Left lung (tissue), 10 donors: ENCODE measurements around the gene AIMP2. TPM values are rescaled to one million over a fixed set of nuclear protein-coding genes. Genes with fewer than 3 reads are reported as not detected.
"Not testable (repeated sequence)": the region's sequence is repeated elsewhere in the genome, so short reads cannot be mapped to it uniquely, and the experiment has no call there.

Experiments
- ATAC-seq: fragments of 200-7000 bp; cut with Tn5 transposase; one replicate; pipeline ENCODE4 v1.9.1; 2020; ENCODE audit warnings: moderate library complexity
- DNase-seq, 4 donors: peaks; one replicate each; pipeline ENCODE4 v3.0.0-alpha.2; 2013 to 2020
- H3K27ac ChIP-seq, 2 donors: fragments of 200-600 bp; sonication (generic) in 1 of 2; one replicate each; pipeline versions ENCODE4 v1.5.0 to v1.8.0; 2020 to 2021
- H3K27me3 ChIP-seq, 2 donors: fragments of 200-600 bp; sonication (generic) in 1 of 2; one replicate each; pipeline versions ENCODE4 v1.5.0 to v1.8.0; 2020 to 2021
- H3K36me3 ChIP-seq, 2 donors: fragments of 200-600 bp; sonication (generic) in 1 of 2; one replicate each; pipeline versions ENCODE4 v1.5.0 to v1.8.0; 2020 to 2021
- H3K4me1 ChIP-seq, 2 donors: fragments of 200-600 bp; one replicate each; pipeline ENCODE4 v1.8.0; 2021
- H3K4me3 ChIP-seq, 2 donors: fragments of 200-600 bp; sonication (generic) in 1 of 2; one replicate each; pipeline versions ENCODE4 v1.5.0 to v1.8.0; 2020 to 2021; ENCODE audit warnings: mild to moderate bottlenecking in 1 of 2
- H3K9me3 ChIP-seq, 2 donors: fragments of 200-600 bp; sonication (generic) in 1 of 2; one replicate each; pipeline versions ENCODE4 v1.5.0 to v1.8.0; 2020 to 2021
- CTCF ChIP-seq, 2 donors: fragments of 200-600 bp; sonication (generic) in 1 of 2; IDR thresholded peaks; one replicate each; pipeline versions ENCODE4 v1.5.0 to v1.8.0; 2021; ENCODE audit warnings: antibody characterized with exemption in 2 of 2
- intact Hi-C, 2 donors: fragments of 100-400 bp; cut with DNase I; formaldehyde crosslinking; loops; one replicate each; pipeline versions ENCODE4 v1.11.2 to v1.14.2; 2022
- polyA plus RNA-seq, 6 donors: library from polyadenylated mRNA; unstranded; fragments of 120-200 nt; gene quantifications; one replicate each; pipeline ENCODE4 v1.2.1, GENCODE V29; 2013; ENCODE audit not compliant: insufficient read length in 6 of 6
- total RNA-seq, 2 donors: library from RNA; stranded (reverse); fragmentation: NEBNext Ultra II Directional; extraction: Animal tissue kit (Norgen Biotek cat#: 25700); gene quantifications; one replicate each; pipeline ENCODE4 v1.2.1, GENCODE V29; 2021
- donor health status: DM: no; HTN: yes; CAD: no.
- donor health status: DM: no; HTN: no; CAD: no.

The AIMP2 gene
- total and polyA plus RNA-seq, 8 donors = 12.8 to 35.5 (median 15.5) TPM

- Histone ChIP-seq H3K27me3 (no peaks in the 10 kb centered on the region), H3K4me1 (no peaks in the 10 kb centered on the region), H3K27ac (no peak overlapping the region), H3K9me3 (no peaks in the 10 kb centered on the region), H3K36me3 (peaks cover 0 to 90% of the 10 kb centered on the region in 2 donors), H3K4me3 (no peak overlapping the region)
- ATAC-seq (peak; percentile 87), DNase-seq (peak in 2 of 4 donors; percentile 53 to 73)
- peak; percentile 43 to 58 for TF ChIP-seq CTCF (IDR thresholded peaks at IDR 0.05)
- intact Hi-C loops = no loop called here
Measured at GRCh38 chr7:5997210-5997808, 11.8 kb upstream of the AIMP2 start.

- Histone ChIP-seq H3K27ac (no peak overlapping the region), H3K27me3 (no peaks in the 10 kb centered on the region), H3K9me3 (no peaks in the 10 kb centered on the region), H3K36me3 (peaks cover 0 to 8% of the 10 kb centered on the region in 2 donors), H3K4me3 (no peak overlapping the region), H3K4me1 (peaks cover 3 to 34% of the 10 kb centered on the region in 2 donors)
- intact Hi-C loops = no loop called here
- ATAC-seq (no peak), DNase-seq (no peak)
- TF ChIP-seq CTCF (IDR thresholded peaks at IDR 0.05) = no peak
Measured at GRCh38 chr7:6007386-6007785, 1.7 kb upstream of the AIMP2 start.

GRCh38 chr7:6007835-6008590, 1.1 kb upstream of the AIMP2 start:
- H3K36me3 ChIP-seq, ATAC-seq, intact Hi-C loops, H3K9me3 ChIP-seq, H3K27me3 ChIP-seq, DNase-seq: not testable (repeated sequence)
- Histone ChIP-seq H3K27ac (peak overlapping the region; percentile 87 to 96), H3K4me1 (peaks cover 3 to 40% of the 10 kb centered on the region in 2 donors), H3K4me3 (peak overlapping the region; percentile 89)

DNA sequence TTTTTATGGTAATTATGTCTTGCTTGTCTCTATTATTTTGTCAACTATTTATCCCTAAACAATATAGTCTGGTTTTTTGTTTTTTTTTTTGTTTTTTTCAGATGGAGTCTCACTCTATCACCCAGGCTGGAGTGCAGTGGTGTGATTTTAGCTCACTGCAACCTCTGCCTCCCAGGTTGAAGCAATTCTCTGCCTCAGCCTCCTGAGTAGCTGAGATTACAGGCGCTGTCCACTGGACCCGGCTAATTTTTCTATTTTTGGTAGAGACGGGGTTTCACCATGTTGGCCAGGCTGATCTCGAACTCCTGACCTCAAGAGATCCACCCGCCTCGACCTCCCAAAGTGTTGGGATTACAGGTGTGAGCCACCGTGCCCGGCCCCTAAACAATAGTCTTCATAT, 1.3 kb downstream of the AIMP2 start:
- H3K4me3 ChIP-seq = peak overlapping the region in 1 of 2 donors; percentile 89

DNA sequence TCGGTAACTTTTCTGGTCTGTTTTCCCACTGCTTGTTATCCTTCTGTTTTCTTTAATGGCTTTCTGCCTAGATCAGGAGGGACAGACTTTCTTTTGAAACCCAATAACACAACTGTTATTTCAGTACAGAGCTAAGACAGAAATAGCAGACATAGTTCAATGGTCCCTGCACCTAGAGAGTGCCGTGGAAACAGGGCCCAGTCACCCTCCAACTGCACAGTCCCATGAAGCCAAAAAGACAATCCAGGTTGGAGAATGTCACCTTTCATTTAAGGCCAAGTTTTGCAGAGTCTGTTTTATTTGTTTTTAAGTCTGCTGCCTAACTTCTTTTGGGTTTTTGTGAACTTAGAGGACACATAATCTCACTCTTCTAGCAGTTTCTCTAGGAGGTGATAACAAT, 2.5 kb downstream of the AIMP2 start:
- Histone ChIP-seq H3K36me3 (peaks cover 0 to 18% of the 10 kb centered on the region in 2 donors), H3K27ac (peak overlapping the region; percentile 50 to 52), H3K4me1 (peaks cover 11 to 47% of the 10 kb centered on the region in 2 donors), H3K27me3 (no peaks in the 10 kb centered on the region), H3K9me3 (no peaks in the 10 kb centered on the region), H3K4me3 (no peak overlapping the region)
- no peak for ATAC-seq
- intact Hi-C loops = no loop called here
- no peak for DNase-seq
- TF ChIP-seq CTCF (IDR thresholded peaks at IDR 0.05) = no peak

More for the DNA sequence above, 1.3 kb downstream of the AIMP2 start:
- ATAC-seq, H3K27me3 ChIP-seq, H3K36me3 ChIP-seq, DNase-seq, intact Hi-C loops, H3K9me3 ChIP-seq: not testable (repeated sequence)
- H3K4me1 ChIP-seq = peaks cover 9 to 47% of the 10 kb centered on the region in 2 donors
- H3K27ac ChIP-seq = peak overlapping the region in 1 of 2 donors; percentile 87

- H3K36me3 ChIP-seq = peaks cover 0 to 28% of the 10 kb centered on the region in 2 donors
- H3K9me3 ChIP-seq = no peaks in the 10 kb centered on the region
- ATAC-seq (peak; percentile 48), DNase-seq (peak in 1 of 4 donors; percentile 47)
- TF ChIP-seq CTCF (IDR thresholded peaks at IDR 0.05) = no peak
- H3K4me1 ChIP-seq = peaks cover 11 to 44% of the 10 kb centered on the region in 2 donors
- intact Hi-C loops = no loop called here
- peak overlapping the region; percentile 50 to 52 for H3K27ac ChIP-seq
- H3K4me3 ChIP-seq = no peak overlapping the region
- H3K27me3 ChIP-seq = no peaks in the 10 kb centered on the region
Measured at GRCh38 chr7:6012355-6013104, 3.5 kb downstream of the AIMP2 start.
